ENCODE data around the gene PXMP2. TPM values are rescaled to one million over a fixed set of nuclear protein-coding genes. Genes with fewer than 3 reads are reported as not detected.

PXMP2 gene
- total RNA-seq, 4 donors from 2014 or later = 8.5 to 87.9 (median 29.4) TPM

DNA sequence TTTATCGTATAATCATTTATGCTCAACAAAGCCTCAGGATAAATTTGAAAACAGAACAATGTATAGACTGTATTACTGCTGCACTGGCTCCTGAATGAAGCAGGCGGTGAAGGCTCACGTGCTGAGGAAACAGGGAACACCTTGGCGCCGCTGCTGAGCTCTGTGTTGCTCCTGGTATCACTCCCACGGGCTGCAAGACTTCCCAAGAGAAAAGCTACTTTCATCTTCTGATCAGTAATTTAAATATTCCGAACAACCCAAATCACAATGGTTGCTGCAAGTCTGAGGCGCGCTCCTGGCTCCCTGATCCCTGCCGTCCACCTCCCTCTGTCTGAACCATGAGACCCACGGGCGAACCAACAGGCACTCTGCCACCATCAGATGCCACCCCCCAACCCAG is 39.0 kb downstream of the PXMP2 start:
- Histone ChIP-seq H3K27ac (no peak overlapping the region), H3K27me3 (no peaks in the 10 kb centered on the region), H3K36me3 (no peaks in the 10 kb centered on the region), H3K9me3 (no peaks in the 10 kb centered on the region), H3K4me3 (no peak overlapping the region), H3K4me1 (no peaks in the 10 kb centered on the region)
- TF ChIP-seq POLR2A (IDR thresholded peaks at IDR 0.05) = no peak
- no peak for DNase-seq
- intact Hi-C loops (cut with DNase I; ENCODE audit: low total_unique reads) = no loop called here

DNA sequence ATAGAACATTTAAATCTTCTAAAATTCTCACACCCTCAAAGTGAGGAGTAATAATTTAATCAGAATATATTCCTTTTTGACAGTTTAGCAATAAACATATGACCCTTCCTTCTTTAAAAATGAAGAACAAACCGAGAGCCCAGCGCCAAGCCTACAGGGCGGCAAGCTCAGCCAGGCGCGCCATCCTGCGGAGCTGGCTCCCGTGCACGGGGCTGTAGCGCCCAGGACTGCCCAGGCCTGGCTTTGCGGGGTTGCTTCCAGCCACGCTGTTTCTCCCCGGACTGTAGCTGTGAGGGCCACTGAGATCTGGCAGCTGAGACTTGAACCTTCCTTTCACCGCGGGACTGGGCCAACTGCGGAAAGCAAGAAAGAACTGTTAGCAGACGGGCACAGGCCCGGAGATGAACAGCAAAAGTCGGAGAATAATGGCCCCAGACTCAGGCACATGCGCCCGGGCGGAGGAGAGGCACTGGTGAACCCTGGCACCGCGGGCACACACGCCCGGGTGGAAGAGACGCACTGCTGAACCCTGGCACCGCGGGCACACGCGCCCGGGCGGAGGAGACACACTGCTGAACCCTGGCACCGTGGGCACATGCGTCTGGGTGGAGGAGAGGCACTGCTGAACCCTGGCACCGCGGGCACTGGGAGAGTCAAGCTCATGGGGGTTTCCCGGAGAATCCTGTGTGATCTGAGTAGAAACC is 39.9 kb downstream of the PXMP2 start:
- intact Hi-C loops (cut with DNase I; ENCODE audit: low total_unique reads) = no loop called here
- TF ChIP-seq, protein P1, sequence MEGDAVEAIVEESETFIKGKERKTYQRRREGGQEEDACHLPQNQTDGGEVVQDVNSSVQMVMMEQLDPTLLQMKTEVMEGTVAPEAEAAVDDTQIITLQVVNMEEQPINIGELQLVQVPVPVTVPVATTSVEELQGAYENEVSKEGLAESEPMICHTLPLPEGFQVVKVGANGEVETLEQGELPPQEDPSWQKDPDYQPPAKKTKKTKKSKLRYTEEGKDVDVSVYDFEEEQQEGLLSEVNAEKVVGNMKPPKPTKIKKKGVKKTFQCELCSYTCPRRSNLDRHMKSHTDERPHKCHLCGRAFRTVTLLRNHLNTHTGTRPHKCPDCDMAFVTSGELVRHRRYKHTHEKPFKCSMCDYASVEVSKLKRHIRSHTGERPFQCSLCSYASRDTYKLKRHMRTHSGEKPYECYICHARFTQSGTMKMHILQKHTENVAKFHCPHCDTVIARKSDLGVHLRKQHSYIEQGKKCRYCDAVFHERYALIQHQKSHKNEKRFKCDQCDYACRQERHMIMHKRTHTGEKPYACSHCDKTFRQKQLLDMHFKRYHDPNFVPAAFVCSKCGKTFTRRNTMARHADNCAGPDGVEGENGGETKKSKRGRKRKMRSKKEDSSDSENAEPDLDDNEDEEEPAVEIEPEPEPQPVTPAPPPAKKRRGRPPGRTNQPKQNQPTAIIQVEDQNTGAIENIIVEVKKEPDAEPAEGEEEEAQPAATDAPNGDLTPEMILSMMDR (IDR thresholded peaks at IDR 0.05) = no peak
- TF ChIP-seq POLR2A (IDR thresholded peaks at IDR 0.05) = no peak

DNA sequence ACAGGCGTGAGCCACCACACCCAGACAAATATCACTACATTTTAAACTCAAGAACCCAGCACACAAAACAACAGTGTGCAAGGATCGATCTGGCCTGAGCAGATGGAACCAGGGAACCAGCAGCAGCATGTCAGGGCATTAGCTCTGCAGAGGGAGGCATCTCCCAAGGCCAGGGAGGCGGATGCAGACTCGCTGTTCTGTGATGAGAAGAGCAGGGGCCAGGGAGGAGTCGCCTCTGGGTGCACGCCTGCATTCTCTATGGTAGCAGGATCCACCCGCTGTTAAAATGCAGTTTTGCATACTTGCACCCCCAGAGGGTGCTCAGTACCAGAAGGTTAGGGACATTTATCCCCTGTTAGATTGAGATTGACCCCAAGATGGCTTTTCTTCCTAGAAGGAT is 41.1 kb downstream of the PXMP2 start:
- no peak for TF ChIP-seq POLR2A (IDR thresholded peaks at IDR 0.05)
- TF ChIP-seq, protein P1 (IDR thresholded peaks at IDR 0.05) = no peak
- Histone ChIP-seq H3K27ac (no peak overlapping the region), H3K27me3 (no peaks in the 10 kb centered on the region), H3K9me3 (no peaks in the 10 kb centered on the region), H3K4me3 (no peak overlapping the region), H3K36me3 (no peaks in the 10 kb centered on the region), H3K4me1 (no peaks in the 10 kb centered on the region)
- intact Hi-C loops (cut with DNase I; ENCODE audit: low total_unique reads) = no loop called here
- no peak for DNase-seq

More for the DNA sequence above, 39.9 kb downstream of the PXMP2 start:
- H3K27me3 ChIP-seq = no peaks in the 10 kb centered on the region
- no peak overlapping the region for H3K27ac ChIP-seq
- no peaks in the 10 kb centered on the region for H3K4me1 ChIP-seq
- DNase-seq = no peak
- H3K36me3 ChIP-seq = no peaks in the 10 kb centered on the region
- no peak overlapping the region for H3K4me3 ChIP-seq
- no peaks in the 10 kb centered on the region for H3K9me3 ChIP-seq

DNA sequence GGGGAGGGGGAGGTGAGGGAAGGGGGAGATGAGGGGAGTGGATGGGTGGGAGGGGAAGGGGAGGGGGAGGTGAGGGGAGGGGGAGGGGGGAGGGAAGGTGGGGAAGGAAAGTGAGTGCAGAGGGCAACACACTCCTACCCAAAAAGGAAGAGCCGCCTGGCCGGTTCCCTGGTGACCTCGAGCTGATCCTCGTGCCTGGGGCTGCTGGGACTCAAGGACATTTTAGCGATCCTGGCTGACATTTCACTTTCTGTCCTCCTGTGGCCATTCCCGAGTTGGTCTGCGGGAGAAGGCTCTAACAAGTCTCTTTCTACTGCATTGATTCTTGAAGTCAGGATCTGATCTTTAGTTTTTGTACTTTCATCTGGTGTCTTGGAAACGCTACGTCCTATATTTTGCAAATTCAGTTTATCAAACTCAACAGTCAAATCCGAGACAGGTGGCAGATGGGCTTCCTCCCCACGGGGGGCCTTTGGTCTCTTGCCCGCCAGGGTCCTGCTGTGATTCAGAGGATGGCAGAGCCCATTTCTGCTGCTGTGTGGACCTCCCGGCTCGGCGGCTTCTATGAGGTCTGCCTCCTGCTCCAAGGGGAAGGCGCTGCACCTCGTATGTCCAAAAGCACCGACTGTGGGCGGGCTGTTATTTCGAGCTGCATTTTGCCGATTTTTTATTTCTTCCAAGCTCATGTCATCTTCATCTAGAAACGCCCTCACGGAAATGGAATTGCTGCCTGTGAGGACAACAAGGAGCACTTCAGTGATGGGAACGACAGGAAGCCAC is 42.3 kb downstream of the PXMP2 start:
- no peaks in the 10 kb centered on the region for H3K4me1 ChIP-seq
- no peak overlapping the region for H3K4me3 ChIP-seq
- no peaks in the 10 kb centered on the region for H3K27me3 ChIP-seq
- TF ChIP-seq, protein P1 (IDR thresholded peaks at IDR 0.05) = no peak
- TF ChIP-seq POLR2A (IDR thresholded peaks at IDR 0.05) = no peak
- no peaks in the 10 kb centered on the region for H3K9me3 ChIP-seq
- no peak overlapping the region for H3K27ac ChIP-seq
- no peaks in the 10 kb centered on the region for H3K36me3 ChIP-seq
- intact Hi-C loops (cut with DNase I; ENCODE audit: low total_unique reads) = no loop called here
- no peak for DNase-seq

DNA sequence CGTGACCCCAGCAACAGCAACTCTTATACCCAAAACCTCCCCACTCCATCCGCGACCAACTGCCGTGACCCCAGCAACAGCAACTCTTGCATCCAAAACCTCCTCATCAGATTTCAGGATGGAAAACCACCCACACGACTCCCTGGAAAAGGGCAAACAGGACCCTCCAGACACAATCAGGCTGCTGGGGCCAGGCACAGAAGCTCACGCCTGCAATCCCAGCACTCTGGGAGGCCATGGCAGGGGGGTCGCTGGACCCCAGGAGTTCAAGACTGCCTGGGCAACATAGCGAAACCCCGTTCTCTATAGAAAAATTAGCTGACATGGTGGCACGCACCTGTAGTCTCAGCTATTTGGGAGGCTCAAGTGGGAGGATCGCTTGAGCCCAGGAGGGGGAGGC is 43.0 kb downstream of the PXMP2 start:
- H3K4me1 ChIP-seq = no peaks in the 10 kb centered on the region
- H3K9me3 ChIP-seq = no peaks in the 10 kb centered on the region
- H3K27ac ChIP-seq = no peak overlapping the region
- no peak for DNase-seq
- intact Hi-C loops (cut with DNase I; ENCODE audit: low total_unique reads) = no loop called here
- no peaks in the 10 kb centered on the region for H3K27me3 ChIP-seq
- TF ChIP-seq, protein P1 (IDR thresholded peaks at IDR 0.05) = no peak
- TF ChIP-seq POLR2A (IDR thresholded peaks at IDR 0.05) = no peak
- no peak overlapping the region for H3K4me3 ChIP-seq
- no peaks in the 10 kb centered on the region for H3K36me3 ChIP-seq

All from uterus (tissue), 4 donors.